ENCODE measurements around the gene PRPF38B.
"Not testable (repeated sequence)": the region's sequence is repeated elsewhere in the genome, so short reads cannot be mapped to it uniquely, and the experiment has no call there.

The PRPF38B gene

GRCh38 chr1:108691942-108692723, at the start of gene PRPF38B:
Gene PRPF38B, plus strand, starts transcription at chr1:108692310. Its CDS starts 282 bp downstream, at chr1:108692592.
- peak; percentile 94 for DNase-seq

- DNase-seq = peak; percentile 71
These were observed 48.4 kb upstream of the PRPF38B start for GRCh38 chr1:108643492-108644335.

GRCh38 chr1:108644984-108645383, 47.1 kb upstream of the PRPF38B start:
- DNase-seq = peak; percentile 51

- DNase-seq = peak; percentile 35
These were observed 46.4 kb upstream of the PRPF38B start for GRCh38 chr1:108645564-108646184.

GRCh38 chr1:108646265-108646647, 45.9 kb upstream of the PRPF38B start:
- DNase-seq = no peak

- DNase-seq = peak; percentile 50
These were observed 45.4 kb upstream of the PRPF38B start for GRCh38 chr1:108646648-108647269.

- no peak for DNase-seq
These were observed 38.5 kb upstream of the PRPF38B start for GRCh38 chr1:108653431-108654105.

GRCh38 chr1:108657356-108658080, 34.6 kb upstream of the PRPF38B start:
- DNase-seq = no peak

GRCh38 chr1:108661030-108661609, 31.0 kb upstream of the PRPF38B start, which contains the start of gene HENMT1:
Gene HENMT1, minus strand, starts transcription at chr1:108661093. Its CDS starts 1,209 bp downstream, at chr1:108659884.
- peak; percentile 69 for DNase-seq

- DNase-seq = no peak
These were observed 29.0 kb upstream of the PRPF38B start for GRCh38 chr1:108663074-108663473.

GRCh38 chr1:108664481-108664880, 27.6 kb upstream of the PRPF38B start:
- DNase-seq = no peak

GRCh38 chr1:108665067-108665466, 27.0 kb upstream of the PRPF38B start:
- no peak for DNase-seq

GRCh38 chr1:108665771-108666170, 26.3 kb upstream of the PRPF38B start:
- DNase-seq = no peak

GRCh38 chr1:108667422-108667821, 24.7 kb upstream of the PRPF38B start:
- not testable (repeated sequence) for DNase-seq

GRCh38 chr1:108668777-108669176, 23.3 kb upstream of the PRPF38B start:
- no peak for DNase-seq

GRCh38 chr1:108669679-108670078, 22.4 kb upstream of the PRPF38B start:
- DNase-seq = no peak

GRCh38 chr1:108670131-108670773, 21.9 kb upstream of the PRPF38B start:
- DNase-seq = no peak

GRCh38 chr1:108671143-108671542, 21.0 kb upstream of the PRPF38B start:
- no peak for DNase-seq

- no peak for DNase-seq
These were observed 13.4 kb upstream of the PRPF38B start for GRCh38 chr1:108678706-108679105.

GRCh38 chr1:108679586-108680213, 12.4 kb upstream of the PRPF38B start:
- DNase-seq = no peak
